DOHH2 (cell line): ENCODE measurements around the gene CEP152.

Source experiments
- CTCF ChIP-seq: fragments of 200-600 bp; sonication (generic); IDR thresholded peaks from one replicate; pipeline ENCODE4 v1.5.1; 2014; ENCODE audit warnings: antibody characterized with exemption, mild to moderate bottlenecking, low read depth, low read length; ENCODE audit not compliant: poor library complexity, severe bottlenecking
- EZH2phosphoT487 ChIP-seq: fragments of 200-600 bp; sonication (generic); IDR thresholded peaks from 2 replicates; pipeline ENCODE4 v1.6.1; 2017; ENCODE audit warnings: borderline replicate concordance, mild to moderate bottlenecking, antibody characterized with exemption, low read length, moderate library complexity, mixed read lengths

GRCh38 chr15:48823237-48823636 is 12.4 kb upstream of the CEP152 start:
- TF ChIP-seq CTCF (no peak), EZH2phosphoT487 (no peak)
